Fibroblast of villous mesenchyme (primary cell): ENCODE measurements around the gene FCHSD1. TPM values are rescaled to one million over a fixed set of nuclear protein-coding genes. Genes with fewer than 3 reads are reported as not detected.

ENCODE experiments used
- DNase-seq: peaks from one replicate; pipeline ENCODE4 v3.0.0-alpha.2; 2010; ENCODE audit warnings: low read depth
- H3K4me3 ChIP-seq: 2 replicates; pipeline ENCODE4 v1.5.1; 2011; ENCODE audit warnings: low read depth, mild to moderate bottlenecking, low read length
- total RNA-seq: library from RNA; depleted of rRNA; stranded (reverse); fragments of >200 nt; gene quantifications from 2 replicates; pipeline ENCODE4 v1.2.3, GENCODE V29; 2012
- TF ChIP-seq, protein P1 (sequence below): IDR thresholded peaks from 2 replicates; pipeline ENCODE4 v1.5.1; 2012; ENCODE audit warnings: low read depth, mild to moderate bottlenecking, low read length; ENCODE audit not compliant: insufficient read depth

FCHSD1 gene
- total RNA-seq, 1 donor: 24.2 TPM

DNA sequence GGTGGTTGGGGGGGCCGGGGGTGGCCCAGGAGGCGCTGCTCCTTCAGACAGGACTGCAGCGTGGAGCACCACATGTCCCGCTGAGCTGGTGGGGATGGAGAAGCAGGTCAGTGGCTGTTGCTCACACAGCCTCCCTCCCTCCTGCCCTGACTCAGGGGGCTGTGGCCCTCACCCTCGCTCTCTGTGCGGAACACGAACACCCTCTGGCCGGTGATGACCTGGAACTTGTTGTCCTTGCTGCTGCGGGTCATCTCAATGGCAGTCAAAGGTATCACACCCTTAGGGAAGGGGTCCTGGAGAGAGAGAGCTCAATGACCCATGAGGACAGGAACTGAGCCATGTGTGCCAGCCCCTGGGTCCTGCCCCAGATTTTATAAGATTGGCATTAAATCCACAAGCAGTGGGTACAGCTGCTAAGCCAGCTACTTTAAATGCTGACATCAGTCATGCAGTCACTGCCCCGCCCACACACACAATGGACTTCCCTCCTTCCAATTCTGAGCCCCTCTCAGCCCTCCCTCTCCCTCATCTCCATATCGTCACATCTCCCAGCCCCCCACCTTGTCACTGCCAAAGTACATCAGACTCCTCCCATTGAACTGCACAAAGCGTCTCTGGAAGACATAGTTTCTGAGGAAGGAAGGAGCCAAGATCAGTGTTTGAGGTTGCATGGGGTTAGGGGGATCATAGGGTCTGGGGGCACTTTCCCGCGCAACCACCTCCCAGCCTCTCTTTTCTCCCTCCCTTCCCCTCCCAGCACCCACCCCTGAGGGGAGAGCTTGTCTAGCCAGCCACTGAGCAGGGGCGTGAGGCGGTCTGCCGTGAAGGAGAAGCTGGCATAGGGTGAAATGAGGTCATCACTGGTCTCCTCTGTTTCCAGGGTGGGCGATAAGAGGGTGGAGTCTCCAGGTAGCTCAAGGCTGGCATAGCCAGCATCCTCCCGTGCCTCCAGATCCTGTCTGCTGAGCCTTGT lies 21.9 kb upstream of the FCHSD1 start:
- TF ChIP-seq, protein P1, sequence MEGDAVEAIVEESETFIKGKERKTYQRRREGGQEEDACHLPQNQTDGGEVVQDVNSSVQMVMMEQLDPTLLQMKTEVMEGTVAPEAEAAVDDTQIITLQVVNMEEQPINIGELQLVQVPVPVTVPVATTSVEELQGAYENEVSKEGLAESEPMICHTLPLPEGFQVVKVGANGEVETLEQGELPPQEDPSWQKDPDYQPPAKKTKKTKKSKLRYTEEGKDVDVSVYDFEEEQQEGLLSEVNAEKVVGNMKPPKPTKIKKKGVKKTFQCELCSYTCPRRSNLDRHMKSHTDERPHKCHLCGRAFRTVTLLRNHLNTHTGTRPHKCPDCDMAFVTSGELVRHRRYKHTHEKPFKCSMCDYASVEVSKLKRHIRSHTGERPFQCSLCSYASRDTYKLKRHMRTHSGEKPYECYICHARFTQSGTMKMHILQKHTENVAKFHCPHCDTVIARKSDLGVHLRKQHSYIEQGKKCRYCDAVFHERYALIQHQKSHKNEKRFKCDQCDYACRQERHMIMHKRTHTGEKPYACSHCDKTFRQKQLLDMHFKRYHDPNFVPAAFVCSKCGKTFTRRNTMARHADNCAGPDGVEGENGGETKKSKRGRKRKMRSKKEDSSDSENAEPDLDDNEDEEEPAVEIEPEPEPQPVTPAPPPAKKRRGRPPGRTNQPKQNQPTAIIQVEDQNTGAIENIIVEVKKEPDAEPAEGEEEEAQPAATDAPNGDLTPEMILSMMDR: no peak
- DNase-seq: no peak
- no peak overlapping the region for H3K4me3 ChIP-seq

DNA sequence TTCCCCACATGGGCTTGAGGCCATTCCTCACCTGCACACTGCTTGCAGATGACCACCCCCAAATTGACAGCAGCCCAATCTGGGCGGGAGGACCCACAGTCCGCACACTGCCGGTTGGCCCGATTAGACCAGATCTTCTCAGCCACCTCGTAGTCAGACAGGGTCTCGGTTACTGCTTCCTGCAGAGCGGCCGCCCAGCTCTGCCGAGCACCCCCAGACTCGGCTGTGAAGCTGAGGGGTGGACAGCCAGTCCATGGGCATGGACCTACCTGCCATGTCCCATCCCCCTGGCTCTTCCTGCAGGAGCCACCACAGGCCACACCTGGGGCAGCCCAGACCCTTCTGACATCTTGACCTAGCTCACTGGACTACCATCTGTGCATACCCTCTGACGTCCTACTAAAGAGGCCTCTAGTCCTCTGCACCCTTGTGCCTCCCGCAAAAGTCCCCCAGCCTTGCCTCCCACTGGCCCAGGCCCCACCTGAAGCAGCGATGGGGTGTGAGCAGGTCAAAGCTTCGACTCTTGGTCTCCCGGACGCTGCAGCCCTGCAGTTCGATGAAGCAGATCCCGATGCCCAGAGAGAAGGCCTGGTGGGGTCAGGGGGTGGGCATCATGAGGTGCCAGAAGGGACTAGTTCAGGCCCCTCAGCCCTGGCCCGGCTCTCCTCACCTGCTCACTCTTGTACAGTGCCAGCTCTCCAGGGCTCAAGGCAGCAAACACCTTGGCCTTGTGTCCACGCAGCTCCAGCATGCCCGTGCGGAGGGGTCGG lies 21.0 kb upstream of the FCHSD1 start:
- no peak for DNase-seq
- no peak overlapping the region for H3K4me3 ChIP-seq
- TF ChIP-seq, protein P1: no peak

DNA sequence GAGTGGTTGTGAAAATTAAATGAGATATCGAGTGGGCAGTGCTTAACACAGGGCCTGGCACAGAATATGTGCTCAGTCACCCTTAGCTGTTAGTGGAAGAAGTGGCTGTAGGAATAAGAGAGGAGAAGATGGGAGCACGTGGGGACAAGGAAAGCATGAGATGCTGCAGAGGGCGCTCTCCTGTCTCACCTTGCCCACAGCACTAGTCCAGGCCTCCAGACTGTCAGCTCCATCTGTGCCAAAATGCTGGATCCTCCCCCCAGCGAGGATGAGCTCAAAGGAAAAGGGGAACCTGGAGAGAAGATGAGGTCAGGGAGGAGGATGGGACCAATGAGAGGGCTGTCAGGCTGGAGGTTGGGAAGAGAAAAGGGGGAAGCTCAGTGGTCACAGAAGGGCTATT lies 18.3 kb upstream of the FCHSD1 start:
- H3K4me3 ChIP-seq: no peak overlapping the region
- TF ChIP-seq, protein P1: no peak
- DNase-seq: no peak

DNA sequence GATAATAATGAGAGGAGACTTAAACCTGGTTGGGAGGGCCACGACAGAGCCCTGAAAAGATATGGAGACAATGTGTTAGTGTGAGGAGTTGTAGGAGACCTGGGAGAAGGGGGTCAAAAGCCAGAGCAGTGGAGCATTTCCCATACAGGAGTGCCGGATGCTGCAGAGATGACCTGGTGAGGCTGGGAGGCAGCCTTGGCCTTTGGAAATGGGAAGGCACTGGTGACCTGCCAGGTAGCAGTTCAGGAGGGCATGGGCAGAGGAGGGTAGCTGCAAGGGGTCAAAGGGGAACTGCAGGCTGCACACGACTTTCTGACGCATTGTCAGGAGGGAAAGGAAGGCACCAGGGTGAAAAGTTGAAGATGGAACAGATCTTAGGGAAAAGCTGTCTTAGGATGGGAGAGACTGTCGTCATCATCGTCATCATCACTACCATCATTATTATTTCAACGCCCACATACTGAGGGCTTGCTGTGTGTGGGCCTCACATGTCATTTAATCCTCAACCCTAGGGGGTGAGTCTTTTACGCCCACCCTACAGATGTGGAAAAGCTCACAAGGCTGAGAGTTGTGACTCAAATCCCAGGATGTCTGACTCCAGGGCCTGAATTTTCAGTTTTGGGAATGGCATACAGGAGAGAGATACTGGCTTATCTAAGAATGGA lies 17.5 kb upstream of the FCHSD1 start:
- TF ChIP-seq, protein P1: no peak
- H3K4me3 ChIP-seq: no peak overlapping the region
- no peak for DNase-seq

DNA sequence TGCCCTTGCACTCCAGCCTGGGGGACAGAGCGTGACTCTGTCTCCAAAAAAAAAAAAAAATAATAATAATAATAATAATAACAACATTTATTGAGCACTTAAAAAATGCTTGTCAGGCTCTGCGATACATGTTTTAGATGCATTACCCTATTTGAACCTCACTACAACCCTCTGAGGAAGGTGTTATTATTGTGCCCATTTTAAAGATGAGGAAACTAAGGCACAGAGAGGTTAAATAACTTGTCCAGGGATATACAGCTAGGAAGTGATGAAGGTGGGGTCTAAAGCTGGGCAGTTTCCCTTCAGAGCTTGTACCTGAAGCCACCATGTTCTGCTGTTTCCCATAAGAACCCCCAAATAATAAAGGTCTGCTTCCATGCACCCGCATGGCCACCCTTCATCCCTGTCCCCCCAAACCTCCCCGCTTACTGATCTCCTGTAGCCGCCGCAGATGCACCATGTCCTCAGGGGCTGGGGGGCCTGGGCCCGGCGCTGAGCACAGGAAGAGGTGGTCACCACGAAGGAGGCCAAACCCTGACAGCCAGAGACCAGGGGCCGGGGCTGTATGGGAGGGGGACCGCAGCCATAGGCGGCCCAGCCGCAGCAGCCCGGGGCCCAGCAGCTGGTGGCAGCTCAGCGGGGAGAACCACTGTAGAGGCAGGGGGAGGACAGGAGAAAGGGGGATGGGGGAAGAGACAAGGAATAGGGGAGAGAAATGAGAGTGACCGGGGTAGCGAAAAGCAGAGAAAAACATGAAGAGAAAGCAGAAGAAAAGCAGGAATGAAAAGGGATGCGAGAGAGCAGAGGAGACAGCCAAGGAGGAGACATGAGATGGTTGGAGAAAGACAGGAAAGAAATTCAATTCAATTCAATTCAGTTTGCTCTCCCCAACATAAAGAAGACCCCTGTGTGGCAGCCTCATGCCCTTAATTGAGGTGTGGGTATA lies 15.1 kb upstream of the FCHSD1 start:
- TF ChIP-seq, protein P1: no peak
- no peak overlapping the region for H3K4me3 ChIP-seq
- no peak for DNase-seq
